AG09319 (cell line): ENCODE measurements around the gene PAGE4.

ENCODE experiments used
- DNase-seq: peaks from one replicate; pipeline ENCODE4 v3.0.0-alpha.2; 2010; ENCODE audit warnings: low read depth; ENCODE audit errors: extremely low read depth
- CTCF ChIP-seq: IDR thresholded peaks from 2 replicates; pipeline ENCODE4 v1.5.1; 2011; ENCODE audit warnings: low read depth, mild to moderate bottlenecking, inconsistent platforms, low read length, moderate library complexity

Gene PAGE4

GRCh38 chrX:49848275-49848674 lies 19.2 kb downstream of the PAGE4 start:
- DNase-seq = no peak
- TF ChIP-seq CTCF = no peak

- no peak for TF ChIP-seq CTCF
- DNase-seq = no peak
These were observed 20.9 kb downstream of the PAGE4 start for GRCh38 chrX:49850028-49850427.

- no peak for TF ChIP-seq CTCF
- DNase-seq = no peak
These were observed 24.6 kb downstream of the PAGE4 start for GRCh38 chrX:49853661-49854060.

- no peak for DNase-seq
- TF ChIP-seq CTCF = no peak
These were observed 27.7 kb downstream of the PAGE4 start for GRCh38 chrX:49856819-49857218.

- no peak for DNase-seq
- no peak for TF ChIP-seq CTCF
These were observed 29.2 kb downstream of the PAGE4 start for GRCh38 chrX:49858341-49858740.

GRCh38 chrX:49859491-49859890 lies 30.4 kb downstream of the PAGE4 start:
- DNase-seq = no peak
- TF ChIP-seq CTCF = no peak

- DNase-seq = no peak
- no peak for TF ChIP-seq CTCF
These were observed 31.9 kb downstream of the PAGE4 start for GRCh38 chrX:49860867-49861535.
